ENCODE data around the gene SPATS2L. TPM values are rescaled to one million over a fixed set of nuclear protein-coding genes. Genes with fewer than 3 reads are reported as not detected.
A peak's percentile ranks its signal among the peaks of the same experiment; 100 is the strongest.

SPATS2L gene
- total and polyA plus RNA-seq, 2 experiments from 2014 or later = 118 to 154 TPM

- no peaks in the 10 kb centered on the region for H3K79me2 ChIP-seq (replicated peaks; ENCODE audit: insufficient read depth)
- Mint-ChIP-seq H3K4me1 (0 out of 3 replicates have a peak, but pooled peaks cover 3% of the 10 kb centered on the region), H3K36me3 (ENCODE audit: low read depth) (peaks cover 5% of the 10 kb centered on the region), H3K27ac (no peak overlapping the region), H3K4me3 (no peak overlapping the region), H3K27me3 (ENCODE audit: insufficient read depth, low read depth, poor library complexity) (peaks cover 5% of the 10 kb centered on the region), H3K9me3 (peaks cover 12% of the 10 kb centered on the region; the same call in 2 of the 3 replicates)
- no peaks in the 10 kb centered on the region for H3F3A ChIP-seq (replicated peaks; ENCODE audit: low read depth)
- TF ChIP-seq ETS1 (IDR thresholded peaks at IDR 0.05) (no peak), ZNF114 (CRISPR knock-in tag; IDR thresholded peaks at IDR 0.05) (no peak), POLR2AphosphoS5 (IDR thresholded peaks at IDR 0.05; ENCODE audit: low read depth) (no peak), CTCF (conservative IDR thresholded peaks at IDR 0.05; ENCODE audit: low read depth in 2 of 2) (no peak), CREB1 (CRISPR knock-in tag; IDR thresholded peaks at IDR 0.05; ENCODE audit: low read depth) (no peak), EZH2 (IDR thresholded peaks at IDR 0.05; ENCODE audit: low read depth, unreplicated experiment) (no peak), EZH2phosphoT487 (IDR thresholded peaks at IDR 0.05; ENCODE audit: unreplicated experiment) (no peak)
- H3K4me3 ChIP-seq = no peak overlapping the region
- no peaks in the 10 kb centered on the region for H4K20me1 ChIP-seq (replicated peaks; ENCODE audit: insufficient read depth)
- H3K27ac ChIP-seq (ENCODE audit: low read depth) = no peak overlapping the region
- peak overlapping the region; percentile 69; the same call in 1 of the 2 replicates for H2AFZ ChIP-seq
- H3K27me3 ChIP-seq (ENCODE audit: insufficient read depth) = no peaks in the 10 kb centered on the region
- no peak for ATAC-seq
- no peaks in the 10 kb centered on the region for H3K4me1 ChIP-seq (ENCODE audit: insufficient read depth)
- peaks cover 33% of the 10 kb centered on the region; the same call in 1 of the 2 replicates for H3K9me2 ChIP-seq (ENCODE audit: insufficient read depth)
- H3K4me2 ChIP-seq = no peak overlapping the region
- no peaks in the 10 kb centered on the region for H3K36me3 ChIP-seq (ENCODE audit: insufficient read depth)
- no peak for DNase-seq (ENCODE audit: low spot score)
These were observed 39.1 kb upstream of the SPATS2L start for GRCh38 chr2:200267350-200267749.

- Histone ChIP-seq H3K27me3 (ENCODE audit: insufficient read depth) (no peaks in the 10 kb centered on the region), H3K9me2 (ENCODE audit: insufficient read depth) (peaks cover 33% of the 10 kb centered on the region), H4K20me1 (replicated peaks; ENCODE audit: insufficient read depth) (no peaks in the 10 kb centered on the region), H3K27ac (ENCODE audit: low read depth) (no peak overlapping the region), H2AFZ (no peak overlapping the region), H3K36me3 (ENCODE audit: insufficient read depth) (no peaks in the 10 kb centered on the region), H3K4me3 (no peak overlapping the region), H3K79me2 (replicated peaks; ENCODE audit: insufficient read depth) (no peaks in the 10 kb centered on the region), H3K4me1 (ENCODE audit: insufficient read depth) (peaks cover 19% of the 10 kb centered on the region), H3F3A (replicated peaks; ENCODE audit: low read depth) (no peaks in the 10 kb centered on the region), H3K4me2 (no peak overlapping the region)
- H3K27ac Mint-ChIP-seq = no peak overlapping the region
- no peak for DNase-seq (ENCODE audit: low spot score)
- H3K9me3 Mint-ChIP-seq = no peaks in the 10 kb centered on the region
- H3K36me3 Mint-ChIP-seq (ENCODE audit: low read depth) = no peaks in the 10 kb centered on the region
- peaks cover 19% of the 10 kb centered on the region for H3K4me1 Mint-ChIP-seq
- H3K27me3 Mint-ChIP-seq (ENCODE audit: insufficient read depth, low read depth, poor library complexity) = peaks cover 2% of the 10 kb centered on the region
- ATAC-seq = no peak
- H3K4me3 Mint-ChIP-seq = no peak overlapping the region
- TF ChIP-seq POLR2AphosphoS5 (IDR thresholded peaks at IDR 0.05; ENCODE audit: low read depth) = no peak
- TF ChIP-seq ZNF462 (CRISPR knock-in tag; IDR thresholded peaks at IDR 0.05) = no peak
- no peak for TF ChIP-seq STAT1 (IDR thresholded peaks at IDR 0.05; ENCODE audit: unreplicated experiment)
- no peak for TF ChIP-seq REST (IDR thresholded peaks at IDR 0.05; ENCODE audit: unreplicated experiment)
These were observed 35.8 kb upstream of the SPATS2L start for GRCh38 chr2:200270732-200271131.

Data from GM23338 (cell line).